Natural killer cell treated with Interleukin-12 subunit alpha and Interleukin-12 subunit beta and Interleukin-15 and Interleukin-18, amount 100 ng/mL, for 72 hours (primary cell): ENCODE data around the gene TRPM3. TPM values are rescaled to one million over a fixed set of nuclear protein-coding genes. Genes with fewer than 3 reads are reported as not detected.
"Not testable (repeated sequence)": the region's sequence is repeated elsewhere in the genome, so short reads cannot be mapped to it uniquely, and the experiment has no call there.

ENCODE experiments used
- ATAC-seq, 2 donors: fragments of 150-1000 bp; cut with Tn5 transposase in 1 of 2; sonication (Bioruptor Pico), chemical (Tn5 transposase) in 1 of 2; 2 replicates each; pipeline ENCODE4 v1.10.0; 2021
- DNase-seq: peaks from one replicate; pipeline ENCODE4 v3.0.0; 2022; ENCODE audit warnings: low spot score
- H3K27ac Mint-ChIP-seq, 2 donors: 1 replicate in 1 of 2; 2 replicates in 1 of 2; pipeline ENCODE4 v1.8.0; 2022; ENCODE audit warnings: mixed read lengths in 2 of 2, mild to moderate bottlenecking in 1 of 2, moderate library complexity in 1 of 2
- H3K27me3 Mint-ChIP-seq, 2 donors: 1 replicate in 1 of 2; 2 replicates in 1 of 2; pipeline ENCODE4 v1.8.0; 2022; ENCODE audit warnings: mixed read lengths in 2 of 2
- H3K36me3 Mint-ChIP-seq: one replicate; pipeline ENCODE4 v1.8.0; 2022; ENCODE audit warnings: mixed read lengths
- H3K4me1 Mint-ChIP-seq, 2 donors: 1 replicate in 1 of 2; 2 replicates in 1 of 2; pipeline ENCODE4 v1.8.0; 2022; ENCODE audit warnings: low read depth in 2 of 2, mixed read lengths in 2 of 2, mild to moderate bottlenecking in 1 of 2
- H3K4me3 Mint-ChIP-seq: one replicate; pipeline ENCODE4 v1.8.0; 2022; ENCODE audit warnings: mixed read lengths
- H3K9me3 Mint-ChIP-seq: 2 replicates; pipeline ENCODE4 v1.8.0; 2022; ENCODE audit warnings: mixed read lengths
- total RNA-seq, 2 donors: library from RNA; stranded (reverse); gene quantifications; one replicate each; pipeline ENCODE4 v1.2.3, GENCODE V29; 2022

The TRPM3 gene
- total RNA-seq, 2 donors from 2014 or later, result not detected

GRCh38 chr9:70724794-70725193, 396.6 kb downstream of the TRPM3 start:
- ATAC-seq, DNase-seq, H3K4me1 Mint-ChIP-seq, H3K4me3 Mint-ChIP-seq, H3K27ac Mint-ChIP-seq, H3K36me3 Mint-ChIP-seq, H3K27me3 Mint-ChIP-seq, H3K9me3 Mint-ChIP-seq: not testable (repeated sequence)

DNA sequence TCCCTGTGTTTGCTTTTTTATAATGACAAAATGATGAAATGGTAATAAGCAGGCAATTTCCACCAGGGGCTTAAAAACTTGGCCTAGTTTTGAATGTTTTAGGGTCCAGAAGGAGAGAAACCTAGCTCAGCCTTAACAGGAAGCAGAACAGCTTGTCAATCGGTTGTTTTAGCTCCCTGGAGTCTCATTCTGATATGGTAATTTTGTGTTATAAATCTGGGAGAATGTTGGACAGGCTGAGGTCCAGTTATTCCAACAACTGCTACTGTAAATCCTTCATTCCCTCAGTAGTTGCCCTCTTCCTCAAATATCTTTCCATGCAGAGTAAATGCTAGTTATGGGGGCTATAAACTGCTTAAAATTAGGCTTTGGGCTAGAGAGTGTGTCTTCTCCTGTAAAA, 397.4 kb downstream of the TRPM3 start:
- not testable (repeated sequence) for H3K4me1 Mint-ChIP-seq, DNase-seq, ATAC-seq, H3K9me3 Mint-ChIP-seq, H3K27me3 Mint-ChIP-seq, H3K4me3 Mint-ChIP-seq, H3K27ac Mint-ChIP-seq, H3K36me3 Mint-ChIP-seq

DNA sequence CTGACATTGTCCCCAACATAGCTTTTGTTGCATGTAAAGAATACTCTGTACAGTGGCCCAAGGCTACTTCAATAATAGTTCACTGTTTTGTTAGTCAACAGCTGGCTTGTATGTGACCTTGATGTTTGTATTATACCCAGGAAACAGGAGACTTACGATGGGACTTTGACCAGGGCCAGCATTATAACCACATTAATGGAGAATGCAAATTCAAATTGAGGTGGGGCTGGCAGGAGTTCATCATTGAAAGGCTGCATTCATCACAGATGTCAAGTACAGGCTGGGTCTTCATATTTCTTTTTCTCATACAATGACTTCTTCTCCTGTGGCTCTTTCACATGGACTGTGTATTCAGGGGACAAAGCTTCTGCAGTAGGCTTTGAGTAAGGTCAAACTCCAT, 414.6 kb downstream of the TRPM3 start:
- DNase-seq, H3K27ac Mint-ChIP-seq, H3K9me3 Mint-ChIP-seq, H3K27me3 Mint-ChIP-seq, H3K4me1 Mint-ChIP-seq, H3K36me3 Mint-ChIP-seq, ATAC-seq, H3K4me3 Mint-ChIP-seq: not testable (repeated sequence)

GRCh38 chr9:70701163-70701562, 420.3 kb downstream of the TRPM3 start:
- ATAC-seq (no peak), DNase-seq (no peak)
- H3K9me3 Mint-ChIP-seq, result no peaks in the 10 kb centered on the region
- no peak overlapping the region for H3K27ac Mint-ChIP-seq
- no peaks in the 10 kb centered on the region for H3K36me3 Mint-ChIP-seq
- H3K4me1 Mint-ChIP-seq, result no peaks in the 10 kb centered on the region
- no peak overlapping the region for H3K4me3 Mint-ChIP-seq
- H3K27me3 Mint-ChIP-seq, result no peaks in the 10 kb centered on the region

DNA sequence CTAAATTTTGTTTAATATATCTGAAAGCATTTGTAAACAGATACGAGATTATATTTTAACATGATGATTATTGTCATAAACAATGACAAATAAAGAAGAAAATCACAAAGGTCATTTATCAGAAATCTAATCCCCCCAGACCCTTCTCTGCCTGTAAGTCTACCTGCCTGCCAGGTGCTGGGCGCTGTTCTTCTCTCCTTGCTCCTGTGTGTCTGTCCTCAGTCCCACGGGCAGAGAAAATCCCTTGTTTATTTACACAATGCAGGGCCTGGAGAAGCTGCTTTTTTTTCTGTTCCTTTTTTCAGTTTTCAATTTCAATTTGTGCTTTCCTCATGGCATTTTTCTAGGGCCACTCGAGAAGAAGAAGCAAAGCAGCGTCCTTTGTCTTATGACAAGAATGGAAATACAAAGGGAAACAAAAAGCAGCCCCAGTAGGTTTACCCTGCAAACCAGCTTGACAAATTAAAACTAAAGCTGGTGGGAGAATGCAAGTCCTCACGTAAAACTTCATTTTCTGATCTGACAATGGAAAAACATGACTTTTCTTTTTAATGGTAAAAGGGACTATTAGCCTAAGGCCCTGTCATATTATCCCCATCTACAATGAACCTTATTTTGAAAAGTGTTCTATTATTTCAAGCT, 424.6 kb downstream of the TRPM3 start:
- ATAC-seq, result no peak
- H3K36me3 Mint-ChIP-seq, result no peaks in the 10 kb centered on the region

GRCh38 chr9:70694758-70695157, 426.7 kb downstream of the TRPM3 start:
- ATAC-seq, result no peak
- DNase-seq, result no peak
- no peaks in the 10 kb centered on the region for H3K9me3 Mint-ChIP-seq
- H3K4me3 Mint-ChIP-seq, result no peak overlapping the region
- H3K4me1 Mint-ChIP-seq, result no peaks in the 10 kb centered on the region
- peaks cover 3 to 7% of the 10 kb centered on the region in 2 donors for H3K27me3 Mint-ChIP-seq
- H3K27ac Mint-ChIP-seq, result no peak overlapping the region
- H3K36me3 Mint-ChIP-seq, result no peaks in the 10 kb centered on the region

More for the DNA sequence above, 424.6 kb downstream of the TRPM3 start:
- Mint-ChIP-seq H3K4me1 (no peaks in the 10 kb centered on the region), H3K9me3 (no peaks in the 10 kb centered on the region), H3K4me3 (no peak overlapping the region), H3K27ac (no peak overlapping the region), H3K27me3 (peaks cover 1 to 3% of the 10 kb centered on the region in 2 donors)
- no peak for DNase-seq

- no peak for ATAC-seq
- peaks cover 5% of the 10 kb centered on the region for H3K9me3 Mint-ChIP-seq
- no peak overlapping the region for H3K4me3 Mint-ChIP-seq
Observed at GRCh38 chr9:70693186-70693585, 428.2 kb downstream of the TRPM3 start.

DNA sequence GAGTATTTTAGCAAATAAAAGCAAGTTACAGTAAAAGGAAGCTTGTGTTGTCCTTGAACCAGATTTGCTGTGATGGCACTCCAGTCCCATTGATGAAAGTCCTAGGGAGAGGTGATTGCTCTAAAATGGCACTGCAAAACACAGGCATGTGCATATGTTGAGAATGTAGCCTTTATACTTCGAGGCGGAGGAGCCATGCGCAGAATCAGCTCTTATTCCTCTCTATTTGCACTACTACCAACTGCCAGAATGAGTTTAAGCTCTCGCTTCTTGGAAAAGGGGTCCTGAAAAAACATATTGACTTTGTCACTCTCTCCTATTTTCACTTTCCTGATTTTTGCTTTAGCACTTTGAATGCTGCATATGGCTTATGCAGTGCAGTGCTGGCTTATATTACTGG, 429.0 kb downstream of the TRPM3 start:
- no peak for DNase-seq
- Mint-ChIP-seq H3K9me3 (peaks cover 5% of the 10 kb centered on the region), H3K4me1 (no peaks in the 10 kb centered on the region), H3K4me3 (no peak overlapping the region), H3K27ac (no peak overlapping the region), H3K27me3 (peaks cover 13 to 24% of the 10 kb centered on the region in 2 donors), H3K36me3 (no peaks in the 10 kb centered on the region)
- no peak for ATAC-seq

More at GRCh38 chr9:70693186-70693585, 428.2 kb downstream of the TRPM3 start:
- H3K36me3 Mint-ChIP-seq, result no peaks in the 10 kb centered on the region
- H3K27ac Mint-ChIP-seq, result no peak overlapping the region
- DNase-seq, result no peak
- H3K27me3 Mint-ChIP-seq, result peaks cover 9 to 17% of the 10 kb centered on the region in 2 donors
- no peaks in the 10 kb centered on the region for H3K4me1 Mint-ChIP-seq

- no peak overlapping the region for H3K27ac Mint-ChIP-seq
- H3K4me1 Mint-ChIP-seq, result no peaks in the 10 kb centered on the region
- no peaks in the 10 kb centered on the region for H3K36me3 Mint-ChIP-seq
- peaks cover 5% of the 10 kb centered on the region for H3K9me3 Mint-ChIP-seq
- no peak overlapping the region for H3K4me3 Mint-ChIP-seq
- H3K27me3 Mint-ChIP-seq, result peaks cover 13 to 29% of the 10 kb centered on the region in 2 donors
- no peak for DNase-seq
- no peak for ATAC-seq
Observed at GRCh38 chr9:70688704-70689103, 432.7 kb downstream of the TRPM3 start.

DNA sequence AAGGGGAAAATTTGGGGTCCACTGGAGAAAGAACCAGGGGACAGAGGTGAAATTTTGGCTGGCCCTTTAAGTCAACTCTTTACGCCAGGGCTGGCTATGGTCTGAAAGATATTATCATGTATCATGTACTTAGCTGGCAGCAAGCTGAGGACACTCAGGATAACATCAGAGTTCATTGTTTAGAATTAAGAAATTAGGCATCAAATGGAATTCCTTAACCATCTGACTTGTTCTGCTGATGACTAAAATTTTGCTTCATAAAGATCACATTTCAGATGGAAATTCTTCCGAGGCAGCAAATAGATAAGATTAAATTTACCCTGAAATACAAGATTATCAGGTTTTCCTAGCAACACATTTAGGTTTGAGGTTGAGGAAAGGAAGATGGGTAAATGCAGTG, 437.6 kb downstream of the TRPM3 start:
- Mint-ChIP-seq H3K4me1 (no peaks in the 10 kb centered on the region), H3K9me3 (peaks cover 5% of the 10 kb centered on the region), H3K4me3 (no peak overlapping the region), H3K36me3 (no peaks in the 10 kb centered on the region), H3K27me3 (peaks cover 14 to 26% of the 10 kb centered on the region in 2 donors), H3K27ac (no peak overlapping the region)
- DNase-seq (no peak), ATAC-seq (no peak)

- DNase-seq, result no peak
- H3K4me1 Mint-ChIP-seq, result no peaks in the 10 kb centered on the region
- ATAC-seq, result no peak
- H3K4me3 Mint-ChIP-seq, result no peak overlapping the region
- H3K27me3 Mint-ChIP-seq, result peaks cover 7 to 10% of the 10 kb centered on the region in 2 donors
- no peaks in the 10 kb centered on the region for H3K36me3 Mint-ChIP-seq
- H3K9me3 Mint-ChIP-seq, result no peaks in the 10 kb centered on the region
- H3K27ac Mint-ChIP-seq, result no peak overlapping the region
Observed at GRCh38 chr9:70682298-70682697, 439.1 kb downstream of the TRPM3 start.

DNA sequence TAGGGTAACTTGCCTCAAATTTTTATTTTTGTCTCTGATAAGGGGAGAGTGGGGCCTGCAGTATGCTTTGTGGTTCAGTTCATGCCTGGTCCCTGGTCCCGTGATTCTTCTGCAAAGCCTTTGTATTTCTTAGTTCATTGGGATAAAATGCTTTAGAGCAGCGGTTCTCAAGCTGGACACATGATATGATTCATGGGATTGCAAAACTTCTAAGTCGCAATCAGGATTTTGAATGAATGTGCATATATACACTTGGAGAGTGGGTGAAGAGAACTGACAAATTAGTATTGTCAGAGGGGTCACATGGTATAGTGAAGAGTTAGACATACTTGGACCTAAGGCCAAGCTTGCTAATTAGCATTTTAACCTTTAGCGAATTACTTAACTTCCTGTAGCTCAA, 441.6 kb downstream of the TRPM3 start:
- H3K4me1 Mint-ChIP-seq, result no peaks in the 10 kb centered on the region
- no peak overlapping the region for H3K4me3 Mint-ChIP-seq
- H3K27ac Mint-ChIP-seq, result no peak overlapping the region
- ATAC-seq (no peak), DNase-seq (no peak)
- H3K36me3 Mint-ChIP-seq, result no peaks in the 10 kb centered on the region
- H3K9me3 Mint-ChIP-seq, result no peaks in the 10 kb centered on the region
- peaks cover 7% of the 10 kb centered on the region in 2 donors for H3K27me3 Mint-ChIP-seq

- Mint-ChIP-seq H3K4me3 (no peak overlapping the region), H3K27me3 (peaks cover 7 to 9% of the 10 kb centered on the region in 2 donors), H3K9me3 (no peaks in the 10 kb centered on the region), H3K27ac (no peak overlapping the region), H3K36me3 (no peaks in the 10 kb centered on the region), H3K4me1 (no peaks in the 10 kb centered on the region)
- DNase-seq (no peak), ATAC-seq (no peak)
Observed at GRCh38 chr9:70678153-70678552, 443.3 kb downstream of the TRPM3 start.

- Mint-ChIP-seq H3K36me3 (no peaks in the 10 kb centered on the region), H3K9me3 (no peaks in the 10 kb centered on the region), H3K4me1 (no peaks in the 10 kb centered on the region), H3K27ac (no peak overlapping the region), H3K4me3 (no peak overlapping the region), H3K27me3 (peaks cover 6 to 15% of the 10 kb centered on the region in 2 donors)
- ATAC-seq, result no peak
- DNase-seq, result no peak
Observed at GRCh38 chr9:70677055-70677735, 444.2 kb downstream of the TRPM3 start.
